Stomach (tissue), 9 donors: Measurements from ENCODE around the gene DDX27. TPM values are rescaled to one million over a fixed set of nuclear protein-coding genes. Genes with fewer than 3 reads are reported as not detected.

Experiments
- DNase-seq, 2 donors: peaks; one replicate each; pipeline versions ENCODE4 v3.0.0 to v3.0.0-alpha.2; 2013 to 2019
- H3K27ac ChIP-seq, 5 donors: fragments of 200-600 bp in 4 of 5; sonication (generic) in 4 of 5; one replicate each; pipeline ENCODE4 v1.5.1; 2013 to 2019; ENCODE audit warnings: mild to moderate bottlenecking in 1 of 5, moderate library complexity in 1 of 5
- H3K27me3 ChIP-seq, 3 donors: fragments of 200-600 bp; sonication (generic); one replicate each; pipeline ENCODE4 v1.5.1; 2017 to 2019; ENCODE audit warnings: mixed run types in 1 of 3
- H3K36me3 ChIP-seq, 4 donors: fragments of 200-600 bp; sonication (generic); 1 replicate in 3 of 4; 2 replicates in 1 of 4; pipeline ENCODE4 v1.5.1; 2016 to 2019
- H3K4me1 ChIP-seq, 4 donors: fragments of 200-600 bp; sonication (generic); one replicate each; pipeline ENCODE4 v1.5.1; 2016 to 2019
- H3K4me3 ChIP-seq, 4 donors: fragments of 200-600 bp; sonication (generic) in 3 of 4; one replicate each; pipeline ENCODE4 v1.5.1; 2016 to 2019; ENCODE audit warnings: mild to moderate bottlenecking in 1 of 4
- H3K9me3 ChIP-seq, 4 donors: fragments of 200-600 bp; sonication (generic); one replicate each; pipeline ENCODE4 v1.5.1; 2016 to 2019
- EP300 ChIP-seq: sonication (generic); formaldehyde crosslinking; IDR thresholded peaks from one replicate; pipeline ENCODE4 v1.6.1; 2017; ENCODE audit warnings: antibody characterized with exemption
- POLR2A ChIP-seq, 4 donors: fragments of 450-650 bp; IDR thresholded peaks; one replicate each; pipeline ENCODE4 v1.6.1; 2016; ENCODE audit warnings: antibody characterized with exemption in 4 of 4, control low read depth in 2 of 4, mild to moderate bottlenecking in 1 of 4, moderate library complexity in 1 of 4
- POLR2AphosphoS5 ChIP-seq, 3 donors: sonication (generic); formaldehyde crosslinking; IDR thresholded peaks; one replicate each; pipeline ENCODE4 v1.6.1; 2016; ENCODE audit warnings: antibody characterized with exemption in 3 of 3
- WGBS, 5 donors: extraction: QIAGEN DNeasy Blood & Tissue Kit in 3 of 5; methylation state at CpG; one replicate each; pipeline versions ENCODE4 v1.1.5 to v1.1.7; 2013 to 2018; 5-methylcytosine and 5-hydroxymethylcytosine counted together
- intact Hi-C: fragments of 100-400 bp; cut with DNase I; formaldehyde crosslinking; loops from one replicate; pipeline ENCODE4 v1.15.1; 2023; ENCODE audit warnings: low total_unique reads
- polyA plus RNA-seq, 3 donors: library from polyadenylated mRNA; stranded (reverse); fragments of 200-250 nt; gene quantifications; one replicate each; pipeline ENCODE4 v1.2.3, GENCODE V29; 2013
- total RNA-seq, 5 donors: library from RNA; depleted of rRNA; stranded (reverse); fragments of >200 nt; gene quantifications; one replicate each; pipeline versions ENCODE4 v1.1.0 to v1.2.3, GENCODE V29; 2014 to 2016
- TF ChIP-seq, protein P1 (sequence below), 7 experiments: fragments of 450-650 bp in 4 of 7; fragments of 200-600 bp in 3 of 7; sonication (generic) in 3 of 7; IDR thresholded peaks; one replicate each; pipeline ENCODE4 v1.5.1; 2016 to 2019; ENCODE audit warnings: antibody characterized with exemption in 7 of 7, control low read depth in 2 of 7, mild to moderate bottlenecking in 1 of 7
- donor health status: healthy with polysubstance abuse.
- donor health status: Bipolar disorder and iron deficiency.
- donor health status: healthy.

Gene DDX27
- total and polyA plus RNA-seq, 8 donors = 11.7 to 38.2 (median 21.4) TPM

DNA sequence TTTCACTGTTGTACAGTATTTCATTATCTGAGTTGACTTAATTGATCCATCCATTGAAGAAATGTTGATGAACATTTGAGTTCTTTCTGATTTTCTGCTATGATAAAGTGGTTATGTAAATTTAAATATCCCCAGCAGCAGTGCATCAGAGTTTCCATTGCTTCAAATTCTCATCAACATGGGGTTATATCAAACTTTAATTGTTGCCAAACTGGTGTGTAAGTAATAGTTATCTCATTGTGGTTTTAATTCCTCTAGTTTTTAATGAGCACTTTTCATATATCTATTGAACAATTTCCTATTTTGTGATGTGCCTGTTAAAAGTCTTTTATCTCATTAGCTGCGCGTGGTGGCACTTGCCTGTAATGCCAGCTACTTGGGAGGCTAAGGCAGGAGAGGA is 40.6 kb downstream of the DDX27 start:
- no peak overlapping the region for H3K4me3 ChIP-seq
- intact Hi-C loops = no loop called here
- no peaks in the 10 kb centered on the region for H3K27me3 ChIP-seq
- TF ChIP-seq, protein P1, sequence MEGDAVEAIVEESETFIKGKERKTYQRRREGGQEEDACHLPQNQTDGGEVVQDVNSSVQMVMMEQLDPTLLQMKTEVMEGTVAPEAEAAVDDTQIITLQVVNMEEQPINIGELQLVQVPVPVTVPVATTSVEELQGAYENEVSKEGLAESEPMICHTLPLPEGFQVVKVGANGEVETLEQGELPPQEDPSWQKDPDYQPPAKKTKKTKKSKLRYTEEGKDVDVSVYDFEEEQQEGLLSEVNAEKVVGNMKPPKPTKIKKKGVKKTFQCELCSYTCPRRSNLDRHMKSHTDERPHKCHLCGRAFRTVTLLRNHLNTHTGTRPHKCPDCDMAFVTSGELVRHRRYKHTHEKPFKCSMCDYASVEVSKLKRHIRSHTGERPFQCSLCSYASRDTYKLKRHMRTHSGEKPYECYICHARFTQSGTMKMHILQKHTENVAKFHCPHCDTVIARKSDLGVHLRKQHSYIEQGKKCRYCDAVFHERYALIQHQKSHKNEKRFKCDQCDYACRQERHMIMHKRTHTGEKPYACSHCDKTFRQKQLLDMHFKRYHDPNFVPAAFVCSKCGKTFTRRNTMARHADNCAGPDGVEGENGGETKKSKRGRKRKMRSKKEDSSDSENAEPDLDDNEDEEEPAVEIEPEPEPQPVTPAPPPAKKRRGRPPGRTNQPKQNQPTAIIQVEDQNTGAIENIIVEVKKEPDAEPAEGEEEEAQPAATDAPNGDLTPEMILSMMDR (IDR thresholded peaks at IDR 0.05) = no peak
- no peak for TF ChIP-seq EP300
- 68 to 89% (median 85%) methylated on average over 2 of the region's 2 CpGs for WGBS, 5 donors
- H3K27ac ChIP-seq = no peak overlapping the region
- no peaks in the 10 kb centered on the region for H3K9me3 ChIP-seq
- DNase-seq = no peak
- peaks cover 72 to 100% (median 100%) of the 10 kb centered on the region in 4 donors for H3K36me3 ChIP-seq
- H3K4me1 ChIP-seq = peaks cover 0 to 5% (median 0%) of the 10 kb centered on the region in 4 donors

DNA sequence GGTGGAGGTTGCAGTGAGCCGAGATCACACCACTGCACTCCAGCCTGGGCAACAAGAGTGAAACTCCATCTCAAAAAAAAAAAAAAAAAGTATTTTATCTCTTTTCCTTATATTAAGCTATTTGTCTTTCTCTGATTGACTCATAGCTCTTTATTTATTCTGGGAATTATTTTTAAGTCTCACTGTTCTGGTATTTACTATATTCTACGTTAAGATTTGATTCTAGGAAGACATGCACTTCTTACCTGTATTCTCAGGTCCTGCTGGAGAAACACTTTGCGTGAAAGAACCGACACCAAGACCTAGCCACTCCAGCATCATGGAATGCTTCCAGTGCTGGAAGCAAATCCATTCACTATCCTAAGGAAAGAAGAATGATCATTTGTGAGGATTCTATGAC is 41.0 kb downstream of the DDX27 start:
- no peaks in the 10 kb centered on the region for H3K27me3 ChIP-seq
- TF ChIP-seq POLR2A (IDR thresholded peaks at IDR 0.05) (no peak), EP300 (no peak), POLR2AphosphoS5 (IDR thresholded peaks at IDR 0.05) (no peak)
- TF ChIP-seq, protein P1 (IDR thresholded peaks at IDR 0.05) = no peak
- H3K36me3 ChIP-seq = peaks cover 75 to 100% (median 100%) of the 10 kb centered on the region in 4 donors
- peaks cover 0 to 8% (median 0%) of the 10 kb centered on the region in 4 donors for H3K4me1 ChIP-seq
- intact Hi-C loops = no loop called here
- no peak overlapping the region for H3K27ac ChIP-seq
- no peak for DNase-seq
- 49 to 73% (median 60%) methylated on average over 4 of the region's 4 CpGs for WGBS, 5 donors
- no peak overlapping the region for H3K4me3 ChIP-seq
- no peaks in the 10 kb centered on the region for H3K9me3 ChIP-seq

DNA sequence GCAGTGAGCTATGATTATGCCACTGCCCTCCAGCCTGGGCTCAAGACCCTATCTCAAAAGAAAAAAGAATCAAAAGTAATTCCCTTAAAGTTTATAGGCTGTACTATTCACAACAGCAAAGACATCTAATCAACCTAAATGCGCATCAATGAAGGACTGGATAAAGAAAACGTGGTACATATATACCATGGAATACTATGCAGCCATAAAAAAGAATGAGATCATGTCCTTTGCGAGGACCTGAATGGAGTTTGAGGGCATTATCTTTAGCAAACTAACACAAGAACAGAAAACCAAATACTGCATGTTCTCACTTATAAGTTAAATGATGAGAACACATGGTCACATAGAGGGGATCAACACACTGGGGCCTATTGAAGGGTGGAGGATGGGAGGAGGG is 42.0 kb downstream of the DDX27 start:
- WGBS, 5 donors = 93 to 97% (median 96%) methylated on average over 3 of the region's 3 CpGs
- Histone ChIP-seq H3K27me3 (no peaks in the 10 kb centered on the region), H3K9me3 (no peaks in the 10 kb centered on the region), H3K4me3 (no peak overlapping the region), H3K27ac (no peak overlapping the region), H3K4me1 (peaks cover 0 to 17% (median 5%) of the 10 kb centered on the region in 4 donors), H3K36me3 (peaks cover 73 to 100% (median 99%) of the 10 kb centered on the region in 4 donors)
- TF ChIP-seq EP300 (no peak), POLR2AphosphoS5 (IDR thresholded peaks at IDR 0.05) (no peak), POLR2A (IDR thresholded peaks at IDR 0.05) (no peak)
- TF ChIP-seq, protein P1 (IDR thresholded peaks at IDR 0.05) = no peak
- DNase-seq = no peak
- intact Hi-C loops = no loop called here

DNA sequence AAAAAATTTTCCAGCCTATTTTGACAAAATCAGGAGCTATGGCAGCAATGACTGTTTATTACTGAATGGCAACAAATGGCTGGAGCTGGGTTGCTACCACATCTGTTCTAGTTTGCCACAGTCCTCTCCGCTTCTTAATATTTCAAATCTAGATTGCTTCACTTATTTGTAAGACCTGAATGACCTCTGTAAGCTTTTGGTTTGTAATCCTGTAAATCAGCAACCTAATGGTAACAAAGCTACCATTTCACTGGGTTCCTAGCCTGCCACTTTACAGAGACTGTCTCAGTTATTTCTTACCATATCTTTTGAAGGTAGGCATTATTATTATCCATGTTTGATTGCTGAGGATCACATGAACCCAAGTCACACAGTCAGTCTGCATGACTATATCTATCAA is 43.2 kb downstream of the DDX27 start:
- WGBS, 5 donors = 0 to 97% (median 93%) methylated on average over 1 of the region's 1 CpG

More for the DNA sequence above, 43.2 kb downstream of the DDX27 start:
- H3K27me3 ChIP-seq = no peaks in the 10 kb centered on the region
- DNase-seq = no peak
- TF ChIP-seq POLR2A (IDR thresholded peaks at IDR 0.05) = no peak
- TF ChIP-seq, protein P1 (IDR thresholded peaks at IDR 0.05) = no peak
- no peak for TF ChIP-seq EP300
- TF ChIP-seq POLR2AphosphoS5 (IDR thresholded peaks at IDR 0.05) = no peak
- no peak overlapping the region for H3K4me3 ChIP-seq
- peaks cover 0 to 30% (median 14%) of the 10 kb centered on the region in 4 donors for H3K4me1 ChIP-seq
- intact Hi-C loops = no loop called here
- no peaks in the 10 kb centered on the region for H3K9me3 ChIP-seq
- H3K36me3 ChIP-seq = peaks cover 61 to 99% (median 88%) of the 10 kb centered on the region in 4 donors
- H3K27ac ChIP-seq = no peak overlapping the region
